Type B pancreatic cell (in vitro differentiated cells): Measurements from ENCODE around the gene HOMER1. TPM values are rescaled to one million over a fixed set of nuclear protein-coding genes. Genes with fewer than 3 reads are reported as not detected.

Experiments used
- DNase-seq: peaks from one replicate; pipeline ENCODE4 v3.0.0; 2021; ENCODE audit warnings: mixed read lengths; ENCODE audit not compliant: unreplicated experiment; ENCODE audit errors: extremely low spot score
- H3K27ac Mint-ChIP-seq: 2 replicates; pipeline ENCODE4 v1.8.0; 2021; ENCODE audit warnings: mild to moderate bottlenecking, mixed read lengths
- H3K27me3 Mint-ChIP-seq: 2 replicates; pipeline ENCODE4 v1.8.0; 2021; ENCODE audit warnings: mixed read lengths
- H3K36me3 Mint-ChIP-seq: 2 replicates; pipeline ENCODE4 v1.8.0; 2021; ENCODE audit warnings: mixed read lengths
- H3K4me1 Mint-ChIP-seq: one replicate; pipeline ENCODE4 v1.8.0; 2021; ENCODE audit warnings: mixed read lengths; ENCODE audit not compliant: unreplicated experiment
- H3K4me3 Mint-ChIP-seq: 2 replicates; pipeline ENCODE4 v1.8.0; 2021; ENCODE audit warnings: mild to moderate bottlenecking, mixed read lengths
- H3K9me3 Mint-ChIP-seq: 2 replicates; pipeline ENCODE4 v1.8.0; 2021; ENCODE audit warnings: mixed read lengths
- CTCF ChIP-seq: fragments of 200-600 bp; sonication (generic); conservative IDR thresholded peaks from 2 replicates; pipeline ENCODE4 v1.5.0; 2021; ENCODE audit warnings: antibody characterized with exemption, mild to moderate bottlenecking
- total RNA-seq: library from RNA; stranded (reverse); gene quantifications from 2 replicates; pipeline ENCODE4 v1.2.1, GENCODE V29; 2021; ENCODE audit warnings: low replicate concordance

Gene HOMER1
- total RNA-seq, 1 donor from 2014 or later = 20.0 TPM

- H3K36me3 Mint-ChIP-seq = peaks cover 28% of the 10 kb centered on the region
- DNase-seq = no peak
- H3K4me1 Mint-ChIP-seq = no peaks in the 10 kb centered on the region
- H3K27me3 Mint-ChIP-seq = no peaks in the 10 kb centered on the region
- no peak overlapping the region for H3K4me3 Mint-ChIP-seq
- TF ChIP-seq CTCF = no peak
- H3K9me3 Mint-ChIP-seq = peaks cover 15% of the 10 kb centered on the region
- no peak overlapping the region for H3K27ac Mint-ChIP-seq
Observed at GRCh38 chr5:79378510-79379186, 135.3 kb downstream of the HOMER1 start.

GRCh38 chr5:79357398-79357797 is 156.5 kb downstream of the HOMER1 start:
- DNase-seq = no peak

GRCh38 chr5:79349881-79350280 is 164.1 kb downstream of the HOMER1 start:
- no peak for TF ChIP-seq CTCF
- peaks cover 4% of the 10 kb centered on the region for H3K36me3 Mint-ChIP-seq
- H3K27ac Mint-ChIP-seq = no peak overlapping the region
- DNase-seq = no peak
- no peaks in the 10 kb centered on the region for H3K4me1 Mint-ChIP-seq
- no peaks in the 10 kb centered on the region for H3K9me3 Mint-ChIP-seq
- H3K4me3 Mint-ChIP-seq = no peak overlapping the region
- no peaks in the 10 kb centered on the region for H3K27me3 Mint-ChIP-seq

More at GRCh38 chr5:79357398-79357797, 156.5 kb downstream of the HOMER1 start:
- TF ChIP-seq CTCF = no peak
- Mint-ChIP-seq H3K27ac (no peak overlapping the region), H3K27me3 (no peaks in the 10 kb centered on the region), H3K9me3 (no peaks in the 10 kb centered on the region), H3K4me1 (no peaks in the 10 kb centered on the region), H3K36me3 (peaks cover 4% of the 10 kb centered on the region), H3K4me3 (no peak overlapping the region)

- no peaks in the 10 kb centered on the region for H3K27me3 Mint-ChIP-seq
- no peak for TF ChIP-seq CTCF
- H3K9me3 Mint-ChIP-seq = no peaks in the 10 kb centered on the region
- peak overlapping the region; percentile 71 for H3K27ac Mint-ChIP-seq
- H3K36me3 Mint-ChIP-seq = peaks cover 4% of the 10 kb centered on the region
- no peak overlapping the region for H3K4me3 Mint-ChIP-seq
- H3K4me1 Mint-ChIP-seq = no peaks in the 10 kb centered on the region
- DNase-seq = no peak
Observed at GRCh38 chr5:79349047-79349446, 164.9 kb downstream of the HOMER1 start.

- Mint-ChIP-seq H3K9me3 (no peaks in the 10 kb centered on the region), H3K4me1 (no peaks in the 10 kb centered on the region), H3K36me3 (no peaks in the 10 kb centered on the region), H3K4me3 (no peak overlapping the region), H3K27ac (peak overlapping the region; percentile 67), H3K27me3 (no peaks in the 10 kb centered on the region)
- DNase-seq = no peak
- TF ChIP-seq CTCF = no peak
Observed at GRCh38 chr5:79346420-79346824, 167.5 kb downstream of the HOMER1 start.
